Trophoblast cell (in vitro differentiated cells and primary cell): ENCODE results near the gene PDE4D.

Source experiments
- DNase-seq, 2 donors: peaks; one replicate each; pipeline ENCODE4 v3.0.0-alpha.2; 2016
- H2AFZ ChIP-seq: 2 replicates; pipeline ENCODE4 v1.6.1; 2013; ENCODE audit warnings: low read length, moderate library complexity, mild to moderate bottlenecking; ENCODE audit not compliant: insufficient read depth, poor library complexity
- H2AK5ac ChIP-seq: 2 replicates; pipeline ENCODE4 v1.6.1; 2013; ENCODE audit warnings: mild to moderate bottlenecking, low read length
- H2BK120ac ChIP-seq: 2 replicates; pipeline ENCODE4 v1.6.1; 2013; ENCODE audit warnings: low read length, mild to moderate bottlenecking, moderate library complexity; ENCODE audit not compliant: insufficient read depth, poor library complexity
- H2BK12ac ChIP-seq: 2 replicates; pipeline ENCODE4 v1.6.1; 2013; ENCODE audit warnings: mild to moderate bottlenecking, low read length, moderate library complexity
- H2BK5ac ChIP-seq: 2 replicates; pipeline ENCODE4 v1.6.1; 2013; ENCODE audit warnings: low read length, low read depth, moderate library complexity, mild to moderate bottlenecking; ENCODE audit not compliant: poor library complexity
- H3K14ac ChIP-seq: 2 replicates; pipeline ENCODE4 v1.6.1; 2013; ENCODE audit warnings: mild to moderate bottlenecking, low read length
- H3K18ac ChIP-seq: 2 replicates; pipeline ENCODE4 v1.6.1; 2013; ENCODE audit warnings: mild to moderate bottlenecking, low read length
- H3K23ac ChIP-seq: 2 replicates; pipeline ENCODE4 v1.6.1; 2013; ENCODE audit warnings: low read length
- H3K27ac ChIP-seq: 2 replicates; pipeline ENCODE4 v1.5.1; 2013; ENCODE audit warnings: low read depth, mild to moderate bottlenecking, inconsistent platforms, low read length, moderate library complexity
- H3K27me3 ChIP-seq: 2 replicates; pipeline ENCODE4 v1.6.1; 2013; ENCODE audit warnings: inconsistent platforms, mild to moderate bottlenecking, low read length, moderate library complexity; ENCODE audit not compliant: insufficient read depth
- H3K36me3 ChIP-seq, 2 experiments: 1 replicate in 1 of 2; 2 replicates in 1 of 2; pipeline ENCODE4 v1.6.1; 2013; ENCODE audit warnings: low read length in 2 of 2, mild to moderate bottlenecking in 2 of 2, moderate library complexity in 1 of 2; ENCODE audit not compliant: insufficient read depth in 2 of 2, control insufficient read depth in 1 of 2
- H3K4ac ChIP-seq: 2 replicates; pipeline ENCODE4 v1.6.1; 2013; ENCODE audit warnings: low read depth, mild to moderate bottlenecking, low read length, moderate library complexity
- H3K4me1 ChIP-seq, 2 experiments: 1 replicate in 1 of 2; 2 replicates in 1 of 2; pipeline ENCODE4 v1.6.1; 2013; ENCODE audit warnings: low read length in 2 of 2, mild to moderate bottlenecking in 2 of 2, moderate library complexity in 1 of 2; ENCODE audit not compliant: insufficient read depth in 2 of 2, control insufficient read depth in 1 of 2
- H3K4me2 ChIP-seq: 2 replicates; pipeline ENCODE4 v1.6.1; 2013; ENCODE audit warnings: inconsistent platforms, mild to moderate bottlenecking, low read length, moderate library complexity
- H3K4me3 ChIP-seq: 2 replicates; pipeline ENCODE4 v1.5.1; 2013; ENCODE audit warnings: mild to moderate bottlenecking, low read depth, low read length, inconsistent platforms
- H3K79me1 ChIP-seq: one replicate; pipeline ENCODE4 v1.6.1; 2013; ENCODE audit warnings: low read length
- H3K79me2 ChIP-seq: 2 replicates; pipeline ENCODE4 v1.6.1; 2013; ENCODE audit warnings: low read length, mild to moderate bottlenecking; ENCODE audit not compliant: control insufficient read depth, insufficient read depth, poor library complexity
- H3K9ac ChIP-seq: 2 replicates; pipeline ENCODE4 v1.6.1; 2013; ENCODE audit warnings: mild to moderate bottlenecking, low read length
- H3K9me3 ChIP-seq: 2 replicates; pipeline ENCODE4 v1.6.1; 2013; ENCODE audit warnings: low read depth, mild to moderate bottlenecking, control low read depth, inconsistent platforms, low read length; ENCODE audit not compliant: insufficient read depth
- H4K12ac ChIP-seq: 2 replicates; pipeline ENCODE4 v1.6.1; 2013; ENCODE audit warnings: low read depth, mild to moderate bottlenecking, low read length, moderate library complexity
- H4K8ac ChIP-seq: 2 replicates; pipeline ENCODE4 v1.6.1; 2013; ENCODE audit warnings: low read depth, mild to moderate bottlenecking, low read length, moderate library complexity
- H4K91ac ChIP-seq: one replicate; pipeline ENCODE4 v1.6.1; 2013; ENCODE audit warnings: low read depth, mild to moderate bottlenecking, low read length, moderate library complexity
- WGBS: extraction: QIAGEN DNeasy Blood & Tissue Kit; methylation state at CpG from one replicate; pipeline ENCODE4 v1.1.7; 2013; ENCODE audit warnings: missing lambda C conversion rate; ENCODE audit not compliant: insufficient read length, insufficient coverage; ENCODE audit errors: extremely low coverage; 5-methylcytosine and 5-hydroxymethylcytosine counted together

PDE4D gene

GRCh38 chr5:59485629-59486439 is 407.7 kb downstream of the PDE4D start:
- Histone ChIP-seq H2AK5ac (no peak overlapping the region), H3K18ac (no peak overlapping the region), H3K4me1 (peaks cover 3 to 7% of the 10 kb centered on the region in 2 experiments), H2AFZ (no peak overlapping the region), H3K27ac (no peak overlapping the region), H2BK120ac (peak overlapping the region; percentile 51), H3K36me3 (no peaks in the 10 kb centered on the region), H4K8ac (peak overlapping the region; percentile 47), H3K4me2 (no peak overlapping the region), H4K12ac (no peak overlapping the region), H2BK12ac (peak overlapping the region; percentile 91), H3K79me1 (peaks cover 7% of the 10 kb centered on the region), H3K9me3 (no peaks in the 10 kb centered on the region), H3K27me3 (no peaks in the 10 kb centered on the region), H4K91ac (no peak overlapping the region), H2BK5ac (no peak overlapping the region), H3K9ac (no peak overlapping the region), H3K4me3 (no peak overlapping the region), H3K79me2 (no peaks in the 10 kb centered on the region), H3K23ac (no peak overlapping the region), H3K14ac (no peak overlapping the region), H3K4ac (no peak overlapping the region)
- WGBS: no CpG with 5 or more reads among the region's 2 CpGs
- peak; percentile 79 to 98 for DNase-seq

- Histone ChIP-seq H3K79me2 (no peaks in the 10 kb centered on the region), H2BK5ac (no peak overlapping the region), H2BK12ac (no peak overlapping the region), H4K91ac (no peak overlapping the region), H3K9ac (no peak overlapping the region), H3K9me3 (no peaks in the 10 kb centered on the region), H2BK120ac (no peak overlapping the region), H3K18ac (no peak overlapping the region), H3K79me1 (peaks cover 7% of the 10 kb centered on the region), H3K4me2 (no peak overlapping the region), H4K8ac (no peak overlapping the region), H3K23ac (no peak overlapping the region), H3K4me1 (peaks cover 3 to 7% of the 10 kb centered on the region in 2 experiments), H3K27ac (no peak overlapping the region), H3K4ac (no peak overlapping the region), H3K36me3 (no peaks in the 10 kb centered on the region), H4K12ac (no peak overlapping the region), H3K14ac (no peak overlapping the region), H2AK5ac (no peak overlapping the region), H2AFZ (no peak overlapping the region), H3K27me3 (no peaks in the 10 kb centered on the region), H3K4me3 (no peak overlapping the region)
- no CpG with 5 or more reads among the region's 2 CpGs for WGBS
- no peak for DNase-seq
Observed at GRCh38 chr5:59485107-59485506, 408.4 kb downstream of the PDE4D start.

GRCh38 chr5:59484618-59485017 is 408.9 kb downstream of the PDE4D start:
- no peak overlapping the region for H3K23ac ChIP-seq
- no peaks in the 10 kb centered on the region for H3K9me3 ChIP-seq
- no peak overlapping the region for H3K4me3 ChIP-seq
- H4K91ac ChIP-seq: no peak overlapping the region
- peaks cover 3 to 7% of the 10 kb centered on the region in 2 experiments for H3K4me1 ChIP-seq
- H2AFZ ChIP-seq: no peak overlapping the region
- H2AK5ac ChIP-seq: no peak overlapping the region
- no peak overlapping the region for H2BK120ac ChIP-seq
- no peak overlapping the region for H2BK12ac ChIP-seq
- peak overlapping the region; percentile 24 for H3K27ac ChIP-seq
- no peak overlapping the region for H3K14ac ChIP-seq
- H3K79me2 ChIP-seq: no peaks in the 10 kb centered on the region
- no peak overlapping the region for H3K18ac ChIP-seq
- no peak overlapping the region for H3K4ac ChIP-seq
- H3K9ac ChIP-seq: no peak overlapping the region
- no peak overlapping the region for H3K4me2 ChIP-seq
- no peak overlapping the region for H4K12ac ChIP-seq
- no peak for DNase-seq
- no peaks in the 10 kb centered on the region for H3K27me3 ChIP-seq
- no peak overlapping the region for H2BK5ac ChIP-seq
- H4K8ac ChIP-seq: no peak overlapping the region
- H3K79me1 ChIP-seq: peaks cover 7% of the 10 kb centered on the region
- no peaks in the 10 kb centered on the region for H3K36me3 ChIP-seq
- WGBS: no CpG with 5 or more reads among the region's 2 CpGs

- no peak overlapping the region for H3K9ac ChIP-seq
- H3K36me3 ChIP-seq: no peaks in the 10 kb centered on the region
- H2BK120ac ChIP-seq: no peak overlapping the region
- H2BK5ac ChIP-seq: no peak overlapping the region
- no peak overlapping the region for H4K91ac ChIP-seq
- no peak overlapping the region for H4K8ac ChIP-seq
- DNase-seq: peak; percentile 20 to 48
- no peaks in the 10 kb centered on the region for H3K27me3 ChIP-seq
- no peak overlapping the region for H3K4me2 ChIP-seq
- H3K4me1 ChIP-seq: peaks cover 3 to 7% of the 10 kb centered on the region in 2 experiments
- H2BK12ac ChIP-seq: no peak overlapping the region
- no peak overlapping the region for H4K12ac ChIP-seq
- H3K18ac ChIP-seq: no peak overlapping the region
- H3K79me2 ChIP-seq: no peaks in the 10 kb centered on the region
- H3K4me3 ChIP-seq: no peak overlapping the region
- H2AFZ ChIP-seq: no peak overlapping the region
- H3K9me3 ChIP-seq: no peaks in the 10 kb centered on the region
- peak overlapping the region; percentile 73 for H3K27ac ChIP-seq
- peaks cover 7% of the 10 kb centered on the region for H3K79me1 ChIP-seq
- H2AK5ac ChIP-seq: no peak overlapping the region
- H3K14ac ChIP-seq: no peak overlapping the region
- no peak overlapping the region for H3K23ac ChIP-seq
- H3K4ac ChIP-seq: no peak overlapping the region
Observed at GRCh38 chr5:59483971-59484472, 409.5 kb downstream of the PDE4D start.
